Right atrium auricular region (tissue), 2 donors: ENCODE results near the gene PHC3. TPM values are rescaled to one million over a fixed set of nuclear protein-coding genes. Genes with fewer than 3 reads are reported as not detected.

Source experiments
- DNase-seq: peaks from one replicate; pipeline ENCODE4 v3.0.0-alpha.2; 2019; ENCODE audit warnings: low spot score
- H3K27ac ChIP-seq, 2 donors: fragments of 200-600 bp; sonication (generic); 1 replicate in 1 of 2; 2 replicates in 1 of 2; pipeline ENCODE4 v1.5.1; 2016 to 2019
- H3K27me3 ChIP-seq, 2 donors: fragments of 200-600 bp; sonication (generic); one replicate each; pipeline versions ENCODE4 v1.5.1 to v1.6.0; 2017 to 2019
- H3K36me3 ChIP-seq: fragments of 200-600 bp; sonication (generic); one replicate; pipeline ENCODE4 v1.5.1; 2016
- H3K4me1 ChIP-seq, 2 donors: fragments of 200-600 bp; sonication (generic); one replicate each; pipeline versions ENCODE4 v1.5.1 to v1.6.0; 2017 to 2019
- H3K4me3 ChIP-seq, 2 donors: fragments of 200-600 bp; sonication (generic); 1 replicate in 1 of 2; 2 replicates in 1 of 2; pipeline ENCODE4 v1.5.1; 2017 to 2019; ENCODE audit warnings: mild to moderate bottlenecking in 1 of 2, moderate library complexity in 1 of 2
- H3K9me3 ChIP-seq, 2 donors: fragments of 200-600 bp; sonication (generic); one replicate each; pipeline ENCODE4 v1.5.1; 2019
- total RNA-seq, 2 donors: library from RNA; depleted of rRNA; stranded (reverse); fragments of >200 nt; gene quantifications; one replicate each; pipeline ENCODE4 v1.1.0, GENCODE V29; 2016
- TF ChIP-seq, protein P1 (sequence below), 2 donors: fragments of 200-600 bp; sonication (generic); IDR thresholded peaks; one replicate each; pipeline ENCODE4 v1.5.1; 2019; ENCODE audit warnings: antibody characterized with exemption in 2 of 2

PHC3 gene
- total RNA-seq, 2 donors from 2014 or later = 23.8 to 41.9 TPM

GRCh38 chr3:170046269-170047132 lies 135.0 kb downstream of the PHC3 start:
- H3K4me3 ChIP-seq = no peak overlapping the region
- no peaks in the 10 kb centered on the region for H3K36me3 ChIP-seq
- TF ChIP-seq, protein P1, sequence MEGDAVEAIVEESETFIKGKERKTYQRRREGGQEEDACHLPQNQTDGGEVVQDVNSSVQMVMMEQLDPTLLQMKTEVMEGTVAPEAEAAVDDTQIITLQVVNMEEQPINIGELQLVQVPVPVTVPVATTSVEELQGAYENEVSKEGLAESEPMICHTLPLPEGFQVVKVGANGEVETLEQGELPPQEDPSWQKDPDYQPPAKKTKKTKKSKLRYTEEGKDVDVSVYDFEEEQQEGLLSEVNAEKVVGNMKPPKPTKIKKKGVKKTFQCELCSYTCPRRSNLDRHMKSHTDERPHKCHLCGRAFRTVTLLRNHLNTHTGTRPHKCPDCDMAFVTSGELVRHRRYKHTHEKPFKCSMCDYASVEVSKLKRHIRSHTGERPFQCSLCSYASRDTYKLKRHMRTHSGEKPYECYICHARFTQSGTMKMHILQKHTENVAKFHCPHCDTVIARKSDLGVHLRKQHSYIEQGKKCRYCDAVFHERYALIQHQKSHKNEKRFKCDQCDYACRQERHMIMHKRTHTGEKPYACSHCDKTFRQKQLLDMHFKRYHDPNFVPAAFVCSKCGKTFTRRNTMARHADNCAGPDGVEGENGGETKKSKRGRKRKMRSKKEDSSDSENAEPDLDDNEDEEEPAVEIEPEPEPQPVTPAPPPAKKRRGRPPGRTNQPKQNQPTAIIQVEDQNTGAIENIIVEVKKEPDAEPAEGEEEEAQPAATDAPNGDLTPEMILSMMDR (IDR thresholded peaks at IDR 0.05) = no peak
- H3K4me1 ChIP-seq = no peaks in the 10 kb centered on the region
- H3K27me3 ChIP-seq = no peaks in the 10 kb centered on the region
- H3K27ac ChIP-seq = no peak overlapping the region
- no peak for DNase-seq
- H3K9me3 ChIP-seq = no peaks in the 10 kb centered on the region

DNA sequence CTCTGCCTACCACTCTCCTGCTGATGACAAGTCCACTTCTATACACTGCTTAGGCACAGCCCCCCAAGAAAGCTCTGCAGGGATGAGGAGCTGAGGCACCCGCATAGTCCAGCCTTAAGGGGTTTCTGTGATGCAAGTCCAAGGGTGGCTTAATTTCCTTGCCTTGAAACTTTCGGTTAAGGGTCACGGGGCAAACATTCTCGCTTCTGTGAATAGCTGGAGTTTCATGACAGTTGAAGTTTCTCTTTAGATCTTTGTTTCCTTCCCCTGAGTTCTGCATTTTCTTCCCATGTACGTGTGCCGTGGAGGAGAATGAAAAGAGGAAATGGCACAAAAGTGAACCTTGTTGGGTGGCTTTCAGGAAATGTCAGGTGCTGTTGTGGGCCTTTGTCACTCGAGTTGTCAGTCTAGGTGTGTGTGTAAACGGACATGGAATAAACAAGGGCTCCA lies 136.7 kb downstream of the PHC3 start:
- peak overlapping the region in 1 of 2 donors; percentile 13 for H3K27ac ChIP-seq
- TF ChIP-seq, protein P1 (IDR thresholded peaks at IDR 0.05) = no peak
- no peak overlapping the region for H3K4me3 ChIP-seq
- H3K36me3 ChIP-seq = no peaks in the 10 kb centered on the region
- no peaks in the 10 kb centered on the region for H3K27me3 ChIP-seq
- no peak for DNase-seq
- no peaks in the 10 kb centered on the region for H3K9me3 ChIP-seq
- H3K4me1 ChIP-seq = no peaks in the 10 kb centered on the region

GRCh38 chr3:170044271-170044670 lies 137.3 kb downstream of the PHC3 start:
- Histone ChIP-seq H3K27ac (peak overlapping the region in 1 of 2 donors; percentile 13), H3K36me3 (no peaks in the 10 kb centered on the region), H3K27me3 (no peaks in the 10 kb centered on the region), H3K4me1 (no peaks in the 10 kb centered on the region), H3K9me3 (no peaks in the 10 kb centered on the region), H3K4me3 (no peak overlapping the region)
- TF ChIP-seq, protein P1 (IDR thresholded peaks at IDR 0.05) = no peak
- DNase-seq = no peak

- Histone ChIP-seq H3K4me1 (peaks cover 0 to 4% of the 10 kb centered on the region in 2 donors), H3K9me3 (no peaks in the 10 kb centered on the region), H3K36me3 (no peaks in the 10 kb centered on the region), H3K4me3 (no peak overlapping the region), H3K27me3 (no peaks in the 10 kb centered on the region), H3K27ac (no peak overlapping the region)
- TF ChIP-seq, protein P1 (IDR thresholded peaks at IDR 0.05) = no peak
- no peak for DNase-seq
These were observed 138.0 kb downstream of the PHC3 start for GRCh38 chr3:170043506-170043905.

DNA sequence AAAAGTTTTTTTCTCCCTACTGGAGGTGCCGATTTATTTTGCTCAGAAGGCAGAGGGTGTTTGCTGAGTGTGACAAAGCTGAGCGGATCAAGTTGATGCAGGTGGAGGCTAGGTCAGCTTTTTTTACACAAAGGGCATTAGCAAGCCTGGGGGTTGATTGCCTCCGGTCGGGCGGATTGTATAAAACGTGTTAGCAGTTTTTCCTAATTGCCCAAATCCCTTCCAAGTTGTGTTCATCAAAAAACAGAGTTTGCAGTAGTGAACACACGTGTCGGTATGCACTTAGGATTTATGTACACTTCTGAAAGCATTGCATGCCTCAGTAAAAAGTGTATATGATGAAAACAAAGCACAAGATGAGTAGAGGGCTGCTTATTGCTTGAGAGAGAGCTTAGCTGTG lies 141.1 kb downstream of the PHC3 start:
- H3K27me3 ChIP-seq = no peaks in the 10 kb centered on the region
- TF ChIP-seq, protein P1 (IDR thresholded peaks at IDR 0.05) = no peak
- peaks cover 0 to 17% of the 10 kb centered on the region in 2 donors for H3K4me1 ChIP-seq

More for the DNA sequence above, 141.1 kb downstream of the PHC3 start:
- H3K4me3 ChIP-seq = no peak overlapping the region
- DNase-seq = no peak
- no peak overlapping the region for H3K27ac ChIP-seq
- H3K9me3 ChIP-seq = no peaks in the 10 kb centered on the region
- H3K36me3 ChIP-seq = no peaks in the 10 kb centered on the region
